B cell (primary cell): Measurements from ENCODE around the gene PSMD9. TPM values are rescaled to one million over a fixed set of nuclear protein-coding genes. Genes with fewer than 3 reads are reported as not detected.

Experiments used
- ATAC-seq: fragments of 200-7000 bp; cut with Tn5 transposase; one replicate; pipeline ENCODE4 v1.10.0; 2021; ENCODE audit warnings: low read depth, mild to moderate bottlenecking, moderate number of reproducible peaks, moderate library complexity
- CTCF ChIA-PET: fragments of 350-600 bp; sonication (Branson Sonifier 250); formaldehyde crosslinking; loops from one replicate; lab custom pipeline; 2021; ENCODE audit warnings: antibody characterized with exemption, inconsistent platforms; lab: Charles Lee
- POLR2A ChIA-PET: fragments of 350-600 bp; sonication (Branson Sonifier 250); formaldehyde crosslinking; loops from one replicate; lab custom pipeline; 2021; ENCODE audit warnings: antibody characterized with exemption; lab: Charles Lee
- DNase-seq: peaks from one replicate; pipeline ENCODE4 v3.0.0; 2013
- H2AFZ ChIP-seq: 2 replicates; pipeline ENCODE4 v1.6.1; 2012; ENCODE audit warnings: mild to moderate bottlenecking, low read depth, low read length; ENCODE audit not compliant: insufficient read depth, poor library complexity, severe bottlenecking
- H3K27ac ChIP-seq, 2 donors: 1 replicate in 1 of 2; 2 replicates in 1 of 2; pipeline ENCODE4 v1.5.1; 2012 to 2013; ENCODE audit warnings: low read length in 2 of 2, mild to moderate bottlenecking in 2 of 2, moderate library complexity in 1 of 2
- H3K27me3 ChIP-seq, 4 experiments: fragments of 200-600 bp in 1 of 4; sonication (generic) in 1 of 4; replicated peaks in 1 of 4; 1 replicate in 2 of 4; 2 replicates in 2 of 4; pipeline versions ENCODE4 v1.6.1 to v1.7.0; 2013 to 2016; ENCODE audit warnings: low read length in 3 of 4, mild to moderate bottlenecking in 2 of 4, mixed read lengths in 1 of 4, moderate library complexity in 1 of 4; ENCODE audit not compliant: insufficient read depth in 4 of 4, control insufficient read depth in 3 of 4; ENCODE audit errors: control extremely low read depth in 1 of 4
- H3K36me3 ChIP-seq, 2 experiments: replicated peaks in 1 of 2; 1 replicate in 1 of 2; 2 replicates in 1 of 2; pipeline versions ENCODE4 v1.6.1 to v1.7.1; 2013; ENCODE audit warnings: low read length in 1 of 2; ENCODE audit not compliant: insufficient read depth in 2 of 2, control insufficient read depth in 1 of 2; ENCODE audit errors: control extremely low read depth in 1 of 2, extremely low read depth in 1 of 2
- H3K4me1 ChIP-seq, 2 donors: fragments of 200-600 bp in 1 of 2; sonication (generic) in 1 of 2; 1 replicate in 1 of 2; 2 replicates in 1 of 2; pipeline versions ENCODE4 v1.5.1 to v1.6.1; 2013 to 2017; ENCODE audit warnings: low read length in 2 of 2; ENCODE audit not compliant: control insufficient read depth in 2 of 2, insufficient read depth in 2 of 2
- H3K4me2 ChIP-seq: replicated peaks from 2 replicates; pipeline ENCODE3; 2012; ENCODE audit warnings: mild to moderate bottlenecking, low read depth, low read length; ENCODE audit not compliant: poor library complexity, severe bottlenecking
- H3K4me3 ChIP-seq, 5 experiments: fragments of 200-600 bp in 1 of 5; sonication (generic) in 1 of 5; 1 replicate in 3 of 5; 2 replicates in 2 of 5; pipeline versions ENCODE4 v1.5.1 to v1.7.0; 2011 to 2016; ENCODE audit warnings: low read length in 4 of 5, mild to moderate bottlenecking in 4 of 5, low read depth in 2 of 5, control low read depth in 1 of 5, moderate library complexity in 1 of 5; ENCODE audit not compliant: insufficient read depth in 1 of 5; ENCODE audit errors: control extremely low read depth in 1 of 5, extremely low read depth in 1 of 5
- H3K79me2 ChIP-seq: fragments of 200-600 bp; sonication (generic); one replicate; pipeline ENCODE4 v1.6.0; 2016; ENCODE audit warnings: low read length; ENCODE audit not compliant: control insufficient read depth, insufficient read depth
- H3K9ac ChIP-seq: fragments of 200-600 bp; sonication (generic); 2 replicates; pipeline ENCODE4 v1.6.1; 2017; ENCODE audit warnings: mild to moderate bottlenecking, low read length, moderate library complexity
- H3K9me3 ChIP-seq, 3 donors: one replicate each; pipeline versions ENCODE4 v1.6.1 to v1.7.1; 2013; ENCODE audit warnings: low read length in 2 of 3; ENCODE audit not compliant: control insufficient read depth in 2 of 3, insufficient read depth in 1 of 3; ENCODE audit errors: control extremely low read depth in 1 of 3
- H4K20me1 ChIP-seq: 2 replicates; pipeline ENCODE4 v1.6.0; 2012; ENCODE audit warnings: mild to moderate bottlenecking, low read length; ENCODE audit not compliant: insufficient read depth, control insufficient read depth, poor library complexity, severe bottlenecking
- H3K27ac Mint-ChIP-seq: one replicate; pipeline ENCODE4 v1.8.0; 2021; ENCODE audit warnings: mixed read lengths
- H3K27me3 Mint-ChIP-seq: one replicate; pipeline ENCODE4 v1.8.0; 2021; ENCODE audit warnings: mixed read lengths
- H3K4me1 Mint-ChIP-seq: one replicate; pipeline ENCODE4 v1.8.0; 2021; ENCODE audit warnings: mixed read lengths
- H3K4me3 Mint-ChIP-seq: one replicate; pipeline ENCODE4 v1.8.0; 2021; ENCODE audit warnings: mixed read lengths
- H3K9me3 Mint-ChIP-seq: one replicate; pipeline ENCODE4 v1.8.0; 2022; ENCODE audit warnings: mixed read lengths; ENCODE audit not compliant: insufficient read depth
- EZH2 ChIP-seq: IDR thresholded peaks from 2 replicates; pipeline ENCODE4 v1.6.1; 2012; ENCODE audit warnings: borderline replicate concordance, low read depth, mild to moderate bottlenecking, moderate library complexity, low read length; ENCODE audit not compliant: insufficient read depth, poor library complexity, severe bottlenecking
- WGBS: methylation state at CpG from one replicate; pipeline ENCODE4 v1.1.5; 2013; ENCODE audit warnings: missing lambda C conversion rate; ENCODE audit not compliant: insufficient coverage; 5-methylcytosine and 5-hydroxymethylcytosine counted together
- intact Hi-C: fragments of 100-400 bp; cut with micrococcal nuclease; formaldehyde crosslinking; loops from one replicate; pipeline ENCODE4 v1.10.0; 2022
- polyA plus RNA-seq: library from polyadenylated mRNA; depleted of rRNA; stranded (reverse); fragments of >200 nt; gene quantifications from 2 replicates; pipeline ENCODE4 v1.2.3, GENCODE V29; 2012
- total RNA-seq, 2 donors: library from RNA; stranded (reverse); fragments of 120-200 nt in 1 of 2; gene quantifications; 1 replicate in 1 of 2; 2 replicates in 1 of 2; pipeline versions ENCODE4 v1.2.3 to v1.2.4, GENCODE V29; 2013 to 2022
- TF ChIP-seq, protein P1 (sequence below): fragments of 200-600 bp; IDR thresholded peaks from one replicate; pipeline ENCODE4 v1.8.0; 2022; ENCODE audit warnings: antibody characterized with exemption, mild to moderate bottlenecking

Gene PSMD9
- total and polyA plus RNA-seq, 2 donors (not counting 1 experiment from before 2014, with no cell fraction given): 37.1 to 83.4 TPM

DNA sequence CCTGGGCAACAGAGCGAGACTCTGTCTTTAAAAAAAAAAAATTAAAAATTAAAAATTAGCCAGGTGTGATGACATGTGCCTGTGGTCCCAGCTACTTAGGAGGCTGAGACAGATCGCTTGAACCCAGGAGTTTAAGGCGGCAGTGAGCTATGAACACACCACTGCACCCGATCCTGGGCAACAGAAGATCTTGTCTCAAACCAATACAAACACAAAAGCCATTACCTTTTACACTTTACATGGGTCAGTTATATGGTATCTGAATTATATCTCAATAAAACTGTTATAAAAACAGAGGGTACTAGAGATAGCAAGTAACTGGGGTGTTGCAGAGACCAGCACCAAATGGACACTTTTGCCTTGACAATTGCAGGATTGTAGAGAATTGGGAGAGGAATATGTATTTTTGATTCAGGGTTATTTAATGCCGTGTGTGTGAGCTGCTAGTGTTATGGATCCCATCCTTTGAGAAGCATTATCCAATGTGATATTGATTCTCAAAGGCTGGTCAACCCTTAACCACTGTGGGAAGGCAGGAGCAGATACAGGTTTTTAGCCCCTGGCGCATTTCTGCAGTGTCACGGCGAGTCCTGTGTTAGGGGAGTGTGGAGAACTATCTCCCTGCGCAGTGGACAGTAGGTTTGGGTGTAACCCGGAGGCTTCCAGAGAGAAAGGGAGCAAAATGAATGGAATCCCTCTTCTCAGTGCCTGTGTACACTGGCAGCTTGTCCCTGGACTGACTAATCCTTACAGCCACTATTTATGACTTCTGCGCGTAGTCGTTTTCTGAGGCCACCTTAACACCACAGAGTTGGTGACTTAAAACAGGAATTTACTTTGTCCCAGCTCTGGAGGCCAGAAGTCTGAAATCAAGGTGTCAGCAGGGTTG lies 4.3 kb downstream of the PSMD9 start:
- Mint-ChIP-seq H3K4me1 (peaks cover 31% of the 10 kb centered on the region), H3K9me3 (no peaks in the 10 kb centered on the region), H3K27me3 (no peaks in the 10 kb centered on the region), H3K4me3 (no peak overlapping the region), H3K27ac (no peak overlapping the region)
- ChIA-PET CTCF (interaction anchor here (0.6 to 4.6 kb wide), 7 partner anchors 25 to 231 kb away, joined by 3 to 38 read pairs (median 4); partner anchors contain the start of genes CFAP251 and RHOF), POLR2A (no interaction called here)
- DNase-seq (no peak), ATAC-seq (no peak)
- TF ChIP-seq EZH2: no peak
- TF ChIP-seq, protein P1, sequence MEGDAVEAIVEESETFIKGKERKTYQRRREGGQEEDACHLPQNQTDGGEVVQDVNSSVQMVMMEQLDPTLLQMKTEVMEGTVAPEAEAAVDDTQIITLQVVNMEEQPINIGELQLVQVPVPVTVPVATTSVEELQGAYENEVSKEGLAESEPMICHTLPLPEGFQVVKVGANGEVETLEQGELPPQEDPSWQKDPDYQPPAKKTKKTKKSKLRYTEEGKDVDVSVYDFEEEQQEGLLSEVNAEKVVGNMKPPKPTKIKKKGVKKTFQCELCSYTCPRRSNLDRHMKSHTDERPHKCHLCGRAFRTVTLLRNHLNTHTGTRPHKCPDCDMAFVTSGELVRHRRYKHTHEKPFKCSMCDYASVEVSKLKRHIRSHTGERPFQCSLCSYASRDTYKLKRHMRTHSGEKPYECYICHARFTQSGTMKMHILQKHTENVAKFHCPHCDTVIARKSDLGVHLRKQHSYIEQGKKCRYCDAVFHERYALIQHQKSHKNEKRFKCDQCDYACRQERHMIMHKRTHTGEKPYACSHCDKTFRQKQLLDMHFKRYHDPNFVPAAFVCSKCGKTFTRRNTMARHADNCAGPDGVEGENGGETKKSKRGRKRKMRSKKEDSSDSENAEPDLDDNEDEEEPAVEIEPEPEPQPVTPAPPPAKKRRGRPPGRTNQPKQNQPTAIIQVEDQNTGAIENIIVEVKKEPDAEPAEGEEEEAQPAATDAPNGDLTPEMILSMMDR: no peak
- WGBS: 94% methylated on average over 11 of the region's 13 CpGs
- H3K27ac ChIP-seq: no peak overlapping the region
- no peak overlapping the region for H3K4me2 ChIP-seq
- H3K4me1 ChIP-seq: peaks cover 15 to 17% of the 10 kb centered on the region in 2 donors
- peaks cover 0 to 3% (median 0%) of the 10 kb centered on the region in 3 donors for H3K9me3 ChIP-seq
- H3K79me2 ChIP-seq: peaks cover 38% of the 10 kb centered on the region
- peaks cover 4 to 31% of the 10 kb centered on the region in 2 experiments for H3K36me3 ChIP-seq
- H3K27me3 ChIP-seq: no peaks in the 10 kb centered on the region
- H4K20me1 ChIP-seq: peaks cover 12% of the 10 kb centered on the region
- no peak overlapping the region for H3K9ac ChIP-seq
- intact Hi-C loops: no loop called here
- H3K4me3 ChIP-seq: no peak overlapping the region
- H2AFZ ChIP-seq: no peak overlapping the region
